NCI-H1417 treated with DMSO at 0.1 percent for 48 hours (cell line): ENCODE results near the gene NR2F6.

Experiments
- DNase-seq: peaks from one replicate; lab custom pipeline; 2025; lab: John Stamatoyannopoulos, UW

The NR2F6 gene

GRCh38 chr19:17237747-17238706 is 7.7 kb downstream of the NR2F6 start:
- no peak for DNase-seq

GRCh38 chr19:17236811-17237543 is 8.7 kb downstream of the NR2F6 start:
- no peak for DNase-seq

- no peak for DNase-seq
Observed at GRCh38 chr19:17235971-17236777, 9.5 kb downstream of the NR2F6 start.

GRCh38 chr19:17235300-17235970 is 10.3 kb downstream of the NR2F6 start:
- no peak for DNase-seq

GRCh38 chr19:17234911-17235299 is 10.8 kb downstream of the NR2F6 start:
- DNase-seq: no peak

- no peak for DNase-seq
Observed at GRCh38 chr19:17232258-17232657, 13.5 kb downstream of the NR2F6 start.

- DNase-seq: no peak
Observed at GRCh38 chr19:17229890-17230289, 15.8 kb downstream of the NR2F6 start.

GRCh38 chr19:17227798-17228367 is 17.8 kb downstream of the NR2F6 start:
- no peak for DNase-seq

GRCh38 chr19:17226002-17226933 is 19.5 kb downstream of the NR2F6 start, which contains the start of gene OCEL1:
OCEL1 (plus strand) TSS chr19:17226226; CDS start chr19:17226248, 22 bp downstream.
- DNase-seq: peak; percentile 83

GRCh38 chr19:17225053-17225452 is 20.7 kb downstream of the NR2F6 start:
- DNase-seq: no peak

- DNase-seq: no peak
Observed at GRCh38 chr19:17220207-17220758, 25.4 kb downstream of the NR2F6 start.

- DNase-seq: no peak
Observed at GRCh38 chr19:17219286-17219685, 26.4 kb downstream of the NR2F6 start.

- DNase-seq: no peak
Observed at GRCh38 chr19:17216058-17216670, 29.6 kb downstream of the NR2F6 start.

GRCh38 chr19:17215127-17215971 is 30.4 kb downstream of the NR2F6 start, which contains the start of gene USE1:
USE1 (plus strand) TSS chr19:17215357; CDS start chr19:17215406, 49 bp downstream.
- DNase-seq: peak; percentile 82

GRCh38 chr19:17214508-17215126 is 31.1 kb downstream of the NR2F6 start:
- DNase-seq: no peak

- DNase-seq: no peak
Observed at GRCh38 chr19:17213334-17213733, 32.4 kb downstream of the NR2F6 start.

- no peak for DNase-seq
Observed at GRCh38 chr19:17211547-17212446, 33.9 kb downstream of the NR2F6 start.
